Panc1 (cell line): ENCODE measurements around the gene FYN. TPM values are rescaled to one million over a fixed set of nuclear protein-coding genes. Genes with fewer than 3 reads are reported as not detected.

ENCODE experiments used
- ATAC-seq: fragments of 200-7000 bp; cut with Tn5 transposase; 2 replicates; pipeline ENCODE4 v1.9.1; 2020; ENCODE audit warnings: mild to moderate bottlenecking, moderate library complexity
- BruUV-seq: library from RNA; stranded (reverse); fragments of 400-500 nt; replicated peaks from 2 replicates; lab custom pipeline; 2021; lab: Mats Ljungman, UMichigan
- CTCF ChIA-PET: fragments of 300-600 bp; sonication (Branson Sonifier 250); formaldehyde crosslinking; loops from one replicate; lab custom pipeline; 2022; ENCODE audit warnings: antibody characterized with exemption; lab: Charles Lee
- POLR2A ChIA-PET: fragments of 300-600 bp; sonication (Branson Sonifier 250); formaldehyde crosslinking; loops from one replicate; lab custom pipeline; 2022; ENCODE audit warnings: antibody characterized with exemption; lab: Charles Lee
- DNase-seq: peaks from one replicate; pipeline ENCODE4 v3.0.0-alpha.2; 2010; ENCODE audit warnings: low read depth, low spot score
- H3K27ac ChIP-seq: 2 replicates; pipeline ENCODE4 v1.5.1; 2011; ENCODE audit warnings: mild to moderate bottlenecking, low read length, inconsistent platforms
- H3K27me3 ChIP-seq: fragments of 200-500 bp; sonication (Bioruptor generic); 2 replicates; pipeline ENCODE4 v1.6.0; 2014; ENCODE audit warnings: low read length, inconsistent platforms; ENCODE audit not compliant: control insufficient read depth, insufficient read depth
- H3K36me3 ChIP-seq: fragments of 200-500 bp; sonication (Bioruptor generic); 2 replicates; pipeline ENCODE4 v1.5.1; 2014; ENCODE audit warnings: inconsistent platforms, mild to moderate bottlenecking, low read length, moderate library complexity; ENCODE audit not compliant: control insufficient read depth, insufficient read depth
- H3K4me1 ChIP-seq: 2 replicates; pipeline ENCODE4 v1.5.1; 2011; ENCODE audit warnings: inconsistent platforms, mild to moderate bottlenecking, low read length, moderate library complexity; ENCODE audit not compliant: control insufficient read depth, insufficient read depth
- H3K4me3 ChIP-seq, 2 experiments: 2 replicates each; pipeline ENCODE4 v1.5.1; 2011 to 2012; ENCODE audit warnings: low read depth in 2 of 2, low read length in 2 of 2, mild to moderate bottlenecking in 2 of 2, inconsistent platforms in 1 of 2, moderate library complexity in 1 of 2
- H3K9me3 ChIP-seq: fragments of 200-500 bp; sonication (Bioruptor generic); 2 replicates; pipeline ENCODE4 v1.5.1; 2014; ENCODE audit warnings: low read depth, mild to moderate bottlenecking, inconsistent platforms, low read length, moderate library complexity; ENCODE audit not compliant: control insufficient read depth, insufficient read depth
- POLR2AphosphoS5 ChIP-seq: IDR thresholded peaks from 2 replicates; pipeline ENCODE4 v1.6.1; 2012; ENCODE audit warnings: mild to moderate bottlenecking, low read depth, low read length, moderate library complexity
- SIN3A ChIP-seq: IDR thresholded peaks from 2 replicates; pipeline ENCODE4 v1.6.1; 2012; ENCODE audit warnings: low read depth, mild to moderate bottlenecking, low read length, moderate library complexity, borderline replicate concordance; ENCODE audit not compliant: insufficient read depth
- TCF7L2 ChIP-seq: IDR thresholded peaks from 2 replicates; pipeline ENCODE4 v1.6.1; 2011; ENCODE audit warnings: mild to moderate bottlenecking, low read depth, low read length, inconsistent platforms
- in situ Hi-C: cut with HindIII; loops from 2 replicates; pipeline ENCODE4 v1.10.0; 2016; ENCODE audit warnings: low sequenced_read_pairs, low pct_unique_long_range_greater_than_20kb
- intact Hi-C: fragments of 100-400 bp; cut with micrococcal nuclease; formaldehyde crosslinking; loops from one replicate; pipeline ENCODE4 v1.10.0; 2022; ENCODE audit not compliant: unreplicated experiment
- total RNA-seq: library from RNA; stranded (reverse); gene quantifications from one replicate; pipeline ENCODE4 v1.2.1, GENCODE V29; 2021; ENCODE audit not compliant: unreplicated experiment
- TF ChIP-seq, protein P1 (sequence below): fragments of 450-650 bp; IDR thresholded peaks from 2 replicates; pipeline ENCODE4 v1.5.1; 2017; ENCODE audit warnings: mild to moderate bottlenecking
- TF ChIP-seq, protein P2 (sequence below), 2 experiments: IDR thresholded peaks; 2 replicates each; pipeline ENCODE4 v1.6.1; 2011 to 2012; ENCODE audit warnings: low read depth in 2 of 2, control low read depth in 1 of 2, low read length in 1 of 2, mild to moderate bottlenecking in 1 of 2, moderate library complexity in 1 of 2; ENCODE audit not compliant: insufficient read depth in 1 of 2

Gene FYN
- total RNA-seq, 1 experiment from 2014 or later = 4.2 TPM

DNA sequence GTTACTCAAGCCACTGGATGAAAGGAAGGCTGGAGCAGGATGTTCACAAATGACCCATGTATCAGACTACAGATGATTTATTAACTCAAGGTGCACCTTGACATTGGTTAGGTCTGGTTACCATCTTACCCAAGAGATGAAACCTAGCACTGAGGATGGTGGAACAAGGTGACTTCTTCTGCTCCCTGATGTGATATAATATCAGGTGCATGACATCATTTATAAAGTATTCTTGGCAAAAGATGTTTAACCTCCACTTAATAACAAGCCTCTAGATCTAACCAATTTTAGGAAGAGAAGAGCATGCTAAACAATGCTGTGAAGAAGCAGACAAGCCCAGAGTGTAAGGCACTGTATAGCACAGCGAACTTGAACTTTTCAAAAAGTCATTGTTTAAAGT lies 100.9 kb downstream of the FYN start:
- intact Hi-C loops = no loop called here
- TF ChIP-seq, protein P1, sequence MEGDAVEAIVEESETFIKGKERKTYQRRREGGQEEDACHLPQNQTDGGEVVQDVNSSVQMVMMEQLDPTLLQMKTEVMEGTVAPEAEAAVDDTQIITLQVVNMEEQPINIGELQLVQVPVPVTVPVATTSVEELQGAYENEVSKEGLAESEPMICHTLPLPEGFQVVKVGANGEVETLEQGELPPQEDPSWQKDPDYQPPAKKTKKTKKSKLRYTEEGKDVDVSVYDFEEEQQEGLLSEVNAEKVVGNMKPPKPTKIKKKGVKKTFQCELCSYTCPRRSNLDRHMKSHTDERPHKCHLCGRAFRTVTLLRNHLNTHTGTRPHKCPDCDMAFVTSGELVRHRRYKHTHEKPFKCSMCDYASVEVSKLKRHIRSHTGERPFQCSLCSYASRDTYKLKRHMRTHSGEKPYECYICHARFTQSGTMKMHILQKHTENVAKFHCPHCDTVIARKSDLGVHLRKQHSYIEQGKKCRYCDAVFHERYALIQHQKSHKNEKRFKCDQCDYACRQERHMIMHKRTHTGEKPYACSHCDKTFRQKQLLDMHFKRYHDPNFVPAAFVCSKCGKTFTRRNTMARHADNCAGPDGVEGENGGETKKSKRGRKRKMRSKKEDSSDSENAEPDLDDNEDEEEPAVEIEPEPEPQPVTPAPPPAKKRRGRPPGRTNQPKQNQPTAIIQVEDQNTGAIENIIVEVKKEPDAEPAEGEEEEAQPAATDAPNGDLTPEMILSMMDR = no peak
- TF ChIP-seq TCF7L2 = no peak
- ATAC-seq (no peak), DNase-seq (no peak)
- H3K27me3 ChIP-seq = peaks cover 2% of the 10 kb centered on the region; the same call in 1 of the 2 replicates
- BruUV-seq = no TSS peak
- no peak overlapping the region for H3K27ac ChIP-seq
- no peaks in the 10 kb centered on the region for H3K4me1 ChIP-seq
- CTCF ChIA-PET = no interaction called here
- no peak overlapping the region for H3K4me3 ChIP-seq
- in situ Hi-C loops = no loop called here
- no peaks in the 10 kb centered on the region for H3K36me3 ChIP-seq
- H3K9me3 ChIP-seq = no peaks in the 10 kb centered on the region
- POLR2A ChIA-PET = no interaction called here

DNA sequence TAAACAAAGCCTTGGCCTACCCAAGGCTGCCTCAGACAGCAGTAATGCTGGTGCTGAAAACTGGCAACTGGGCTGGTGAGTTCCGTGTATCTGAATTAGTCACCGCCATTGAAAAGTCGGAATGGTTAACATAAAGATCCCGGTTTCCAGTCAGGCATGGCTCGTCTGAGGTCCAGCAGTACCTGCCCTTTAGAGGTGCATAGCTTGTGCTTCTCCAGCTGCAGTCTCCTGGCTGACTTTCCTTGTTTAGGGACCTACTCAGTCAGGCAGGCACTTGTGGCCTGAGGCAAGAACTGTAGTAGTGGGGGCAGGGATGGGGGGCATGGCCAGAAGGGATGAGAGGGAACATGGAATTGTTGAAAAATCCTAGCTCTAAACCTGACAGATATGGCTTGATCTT lies 101.6 kb downstream of the FYN start:
- H3K27me3 ChIP-seq = peaks cover 2% of the 10 kb centered on the region; the same call in 1 of the 2 replicates
- ChIA-PET POLR2A (no interaction called here), CTCF (no interaction called here)
- H3K4me3 ChIP-seq = no peak overlapping the region
- intact Hi-C loops = no loop called here
- no peaks in the 10 kb centered on the region for H3K4me1 ChIP-seq
- in situ Hi-C loops = no loop called here
- ATAC-seq (no peak), DNase-seq (no peak)
- BruUV-seq = no TSS peak
- no peaks in the 10 kb centered on the region for H3K9me3 ChIP-seq
- TF ChIP-seq TCF7L2 = no peak
- TF ChIP-seq, protein P2, sequence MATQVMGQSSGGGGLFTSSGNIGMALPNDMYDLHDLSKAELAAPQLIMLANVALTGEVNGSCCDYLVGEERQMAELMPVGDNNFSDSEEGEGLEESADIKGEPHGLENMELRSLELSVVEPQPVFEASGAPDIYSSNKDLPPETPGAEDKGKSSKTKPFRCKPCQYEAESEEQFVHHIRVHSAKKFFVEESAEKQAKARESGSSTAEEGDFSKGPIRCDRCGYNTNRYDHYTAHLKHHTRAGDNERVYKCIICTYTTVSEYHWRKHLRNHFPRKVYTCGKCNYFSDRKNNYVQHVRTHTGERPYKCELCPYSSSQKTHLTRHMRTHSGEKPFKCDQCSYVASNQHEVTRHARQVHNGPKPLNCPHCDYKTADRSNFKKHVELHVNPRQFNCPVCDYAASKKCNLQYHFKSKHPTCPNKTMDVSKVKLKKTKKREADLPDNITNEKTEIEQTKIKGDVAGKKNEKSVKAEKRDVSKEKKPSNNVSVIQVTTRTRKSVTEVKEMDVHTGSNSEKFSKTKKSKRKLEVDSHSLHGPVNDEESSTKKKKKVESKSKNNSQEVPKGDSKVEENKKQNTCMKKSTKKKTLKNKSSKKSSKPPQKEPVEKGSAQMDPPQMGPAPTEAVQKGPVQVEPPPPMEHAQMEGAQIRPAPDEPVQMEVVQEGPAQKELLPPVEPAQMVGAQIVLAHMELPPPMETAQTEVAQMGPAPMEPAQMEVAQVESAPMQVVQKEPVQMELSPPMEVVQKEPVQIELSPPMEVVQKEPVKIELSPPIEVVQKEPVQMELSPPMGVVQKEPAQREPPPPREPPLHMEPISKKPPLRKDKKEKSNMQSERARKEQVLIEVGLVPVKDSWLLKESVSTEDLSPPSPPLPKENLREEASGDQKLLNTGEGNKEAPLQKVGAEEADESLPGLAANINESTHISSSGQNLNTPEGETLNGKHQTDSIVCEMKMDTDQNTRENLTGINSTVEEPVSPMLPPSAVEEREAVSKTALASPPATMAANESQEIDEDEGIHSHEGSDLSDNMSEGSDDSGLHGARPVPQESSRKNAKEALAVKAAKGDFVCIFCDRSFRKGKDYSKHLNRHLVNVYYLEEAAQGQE (IDR thresholded peaks at IDR 0.05; ENCODE audit: insufficient read depth in 1 of 2, low read depth in 2 of 2, low read length in 1 of 2) = no peak
- TF ChIP-seq SIN3A = no peak
- TF ChIP-seq, protein P1 = no peak
- TF ChIP-seq POLR2AphosphoS5 = no peak
- H3K36me3 ChIP-seq = no peaks in the 10 kb centered on the region
- H3K27ac ChIP-seq = no peak overlapping the region
